Activated naive CD8-positive, alpha-beta T cell treated with anti-CD3 and anti-CD28 coated beads, Interleukin-2, amount 50 U/mL, for 16 hours (primary cell): Measurements from ENCODE around the gene LTBP1.
"Not testable (repeated sequence)": the region's sequence is repeated elsewhere in the genome, so short reads cannot be mapped to it uniquely, and the experiment has no call there.

ENCODE experiments used
- DNase-seq: peaks from one replicate; pipeline ENCODE4 v3.0.0-alpha.2; 2020; ENCODE audit warnings: low read depth, low spot score

LTBP1 gene

DNA sequence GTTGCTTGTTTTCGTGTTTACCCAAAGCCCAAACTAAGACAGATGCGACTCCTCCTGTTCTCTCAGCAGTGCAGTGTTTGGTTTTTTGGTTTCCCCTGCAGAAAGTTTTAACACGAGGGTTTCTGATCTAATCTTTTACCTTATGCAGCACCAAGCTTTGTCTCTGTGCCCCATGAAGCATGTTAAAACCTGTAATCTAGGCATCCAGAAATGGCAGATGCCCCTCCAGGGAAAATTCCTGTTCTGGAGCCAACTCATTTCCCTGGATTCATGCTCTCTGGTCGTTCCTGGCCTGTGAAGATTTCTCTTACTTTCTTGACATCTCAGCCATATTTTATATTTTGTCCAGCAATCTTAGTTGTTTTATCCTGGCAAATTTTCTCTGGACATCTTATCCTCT lies 91.5 kb downstream of the LTBP1 start:
- no peak for DNase-seq

DNA sequence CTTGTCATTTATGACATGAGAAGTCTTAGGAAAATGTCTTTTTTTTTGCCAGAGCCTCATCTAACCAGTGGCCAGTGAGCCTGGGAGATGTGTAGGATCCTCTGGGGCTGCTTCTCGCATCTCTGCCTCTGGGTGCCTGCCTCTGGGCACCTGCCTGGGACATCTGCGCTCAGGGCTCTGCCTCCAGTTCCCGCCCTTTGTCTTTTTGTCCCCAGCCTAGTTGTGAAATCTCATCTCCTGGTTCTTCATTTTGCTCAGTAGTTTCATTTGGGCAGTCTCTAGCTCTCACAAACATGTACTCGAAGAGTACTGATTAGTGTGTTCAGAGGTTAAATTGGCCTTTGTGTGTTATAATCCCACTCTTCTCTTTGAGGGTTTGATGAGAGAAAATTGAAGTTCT lies 92.0 kb downstream of the LTBP1 start:
- no peak for DNase-seq

- no peak for DNase-seq
These were observed 93.8 kb downstream of the LTBP1 start for GRCh38 chr2:33040541-33040940.

- DNase-seq, result no peak
These were observed 95.5 kb downstream of the LTBP1 start for GRCh38 chr2:33042265-33042664.

- no peak for DNase-seq
These were observed 96.1 kb downstream of the LTBP1 start for GRCh38 chr2:33042819-33043218.

- DNase-seq, result no peak
These were observed 101.2 kb downstream of the LTBP1 start for GRCh38 chr2:33047939-33048338.

GRCh38 chr2:33051586-33052360 lies 105.0 kb downstream of the LTBP1 start:
- DNase-seq, result no peak

GRCh38 chr2:33052361-33052735 lies 105.6 kb downstream of the LTBP1 start:
- no peak for DNase-seq

DNA sequence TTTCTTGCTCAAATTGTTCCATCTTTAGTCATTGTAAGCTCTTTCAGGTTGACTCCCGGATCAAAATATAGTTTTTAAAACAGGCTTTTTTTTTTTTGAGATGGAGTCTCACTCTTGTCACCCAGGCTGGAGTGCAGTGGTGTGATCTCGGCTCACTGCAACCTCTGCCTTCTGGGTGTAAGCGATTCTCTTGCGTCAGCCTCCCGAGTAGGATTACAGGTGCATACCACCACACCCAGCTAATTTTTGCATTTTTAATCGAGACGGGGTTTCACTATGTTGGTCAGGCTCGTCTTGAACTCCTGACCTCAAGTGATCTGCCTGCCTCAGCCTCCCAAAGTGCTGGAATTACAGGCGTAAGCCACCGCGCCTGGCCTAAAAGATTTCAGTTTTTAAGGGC lies 106.0 kb downstream of the LTBP1 start:
- DNase-seq, result not testable (repeated sequence)

GRCh38 chr2:33056170-33056569 lies 109.4 kb downstream of the LTBP1 start:
- no peak for DNase-seq

GRCh38 chr2:33057307-33058028 lies 110.7 kb downstream of the LTBP1 start:
- not testable (repeated sequence) for DNase-seq

DNA sequence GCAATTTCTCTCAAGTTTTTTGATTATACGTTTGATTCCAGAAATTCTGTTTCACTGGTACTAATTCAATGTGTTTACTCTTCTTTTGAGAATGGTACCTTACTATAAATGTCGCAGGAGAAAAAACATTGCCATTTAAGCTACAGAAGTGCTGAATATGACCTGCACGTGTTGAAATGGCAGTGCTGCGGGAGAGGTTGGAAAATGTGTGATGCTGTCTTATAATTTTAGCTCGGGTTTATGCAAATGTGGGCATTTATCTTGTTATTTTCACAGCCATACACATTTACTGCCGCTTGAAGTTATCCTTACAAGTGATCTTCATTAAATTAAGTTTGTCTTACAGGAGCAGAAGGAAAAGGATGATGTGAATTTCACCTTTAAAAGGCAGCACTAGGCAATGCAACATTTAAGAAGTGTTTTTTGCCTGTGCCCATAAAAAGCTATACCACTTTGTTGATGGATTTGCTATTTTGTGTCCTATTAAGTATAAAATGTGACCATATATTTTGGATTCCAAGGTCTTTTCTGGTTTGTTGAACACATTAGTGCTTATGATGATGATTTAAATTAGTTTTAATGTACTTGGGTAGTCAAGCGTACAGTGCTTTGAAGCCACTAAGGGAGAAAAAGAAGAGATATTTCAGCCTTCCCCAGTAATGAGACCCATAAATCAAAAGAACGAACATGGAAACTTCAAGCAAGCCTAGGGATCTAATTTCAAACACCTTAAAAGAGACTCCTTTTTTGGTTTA lies 112.1 kb downstream of the LTBP1 start:
- no peak for DNase-seq

DNA sequence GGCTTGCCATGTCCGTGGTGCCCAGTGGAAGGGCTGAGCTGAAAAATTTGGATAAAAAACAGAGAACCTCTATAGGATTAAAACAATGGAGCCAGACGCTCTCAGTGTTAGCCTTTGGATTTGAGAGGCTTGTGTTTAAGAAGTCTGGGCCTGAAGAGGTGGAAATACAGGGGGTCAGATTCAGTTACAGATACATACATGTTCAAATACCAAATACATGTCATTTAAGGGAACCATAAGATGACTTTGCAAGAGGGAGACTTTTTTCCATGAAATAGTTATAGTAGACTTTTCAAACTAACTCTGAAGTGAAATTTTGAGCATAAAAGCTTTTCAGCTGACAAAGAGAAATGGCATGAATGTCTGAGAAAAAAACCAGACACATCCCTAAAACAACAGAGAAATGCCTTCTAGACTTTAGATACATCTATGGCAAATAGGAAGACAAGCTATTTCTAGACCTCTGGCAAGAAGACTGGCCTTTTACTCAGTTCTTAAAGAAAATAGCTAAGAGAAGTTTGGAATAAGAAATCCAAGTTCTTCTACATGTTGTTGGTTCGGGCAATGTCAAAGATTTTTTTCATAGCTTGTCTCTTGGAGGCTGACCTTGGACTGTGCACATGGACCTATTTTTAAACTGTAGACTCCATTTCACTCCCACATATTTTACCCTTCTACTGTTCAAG lies 112.9 kb downstream of the LTBP1 start:
- no peak for DNase-seq

DNA sequence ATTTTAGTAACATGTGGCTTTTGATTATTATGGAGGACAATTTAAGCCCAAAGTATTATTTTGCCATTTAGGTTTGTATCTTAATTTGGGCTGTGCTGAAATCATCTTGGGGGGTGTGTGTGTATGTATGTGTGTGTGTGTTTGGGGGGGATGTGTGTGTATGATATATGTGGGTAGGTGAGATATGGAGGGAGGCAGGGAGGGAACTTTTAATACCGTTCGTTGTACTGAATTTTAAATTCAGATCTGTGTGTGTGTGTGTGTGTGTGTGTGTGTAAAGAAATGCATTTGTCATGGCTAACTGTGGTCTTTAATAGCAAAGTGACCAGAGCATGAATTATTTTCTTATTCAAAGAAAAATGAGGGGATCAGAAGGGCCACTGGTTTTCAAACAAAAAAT lies 113.7 kb downstream of the LTBP1 start:
- no peak for DNase-seq

DNA sequence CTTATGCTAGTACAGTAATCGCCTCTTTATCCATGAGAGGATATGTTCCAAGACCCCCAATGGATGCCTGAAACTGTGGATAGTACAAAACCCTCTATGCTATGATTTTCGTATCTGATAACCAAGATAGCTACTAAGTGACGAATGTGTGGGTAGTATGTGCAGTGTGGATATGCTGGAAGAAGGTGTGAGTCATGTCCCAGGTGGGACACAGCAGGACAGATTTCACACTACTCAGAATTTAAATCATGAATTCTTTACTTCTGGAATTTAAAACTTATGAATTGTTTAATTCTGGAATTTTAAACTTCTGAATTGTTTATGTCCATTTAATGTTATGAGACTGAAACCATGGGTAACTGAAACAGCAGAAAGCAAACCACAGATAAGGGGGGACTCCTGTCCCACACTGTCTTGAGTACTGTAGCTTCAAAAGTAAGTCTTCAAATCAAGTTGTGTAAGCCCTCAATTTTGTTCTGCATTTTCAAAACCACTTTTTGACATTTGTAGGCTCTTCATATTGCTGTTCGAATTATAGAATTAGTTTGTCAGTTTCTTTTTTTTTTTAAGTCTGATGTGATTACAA lies 116.0 kb downstream of the LTBP1 start:
- no peak for DNase-seq

DNA sequence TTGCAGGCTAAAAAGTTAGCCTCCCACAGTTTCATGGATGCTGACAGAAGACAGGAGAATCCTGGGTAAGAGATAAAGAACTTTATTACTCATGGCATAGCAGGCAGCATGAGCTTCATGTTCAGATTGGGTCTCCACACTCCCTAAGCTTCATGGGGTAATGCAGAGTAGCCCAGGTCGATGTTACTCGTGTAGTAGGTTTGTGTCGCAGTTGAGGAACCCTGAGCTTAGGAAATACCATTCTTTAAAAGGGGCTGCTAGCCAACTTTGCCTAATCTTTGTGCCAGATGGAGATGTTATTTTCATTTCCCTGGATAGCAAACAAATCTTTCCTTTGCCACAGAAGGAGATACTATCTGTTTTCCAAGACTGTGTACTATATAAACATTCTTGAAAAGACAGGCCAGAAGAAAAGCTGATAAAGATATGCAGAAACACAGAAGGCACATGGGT lies 117.6 kb downstream of the LTBP1 start:
- no peak for DNase-seq

DNA sequence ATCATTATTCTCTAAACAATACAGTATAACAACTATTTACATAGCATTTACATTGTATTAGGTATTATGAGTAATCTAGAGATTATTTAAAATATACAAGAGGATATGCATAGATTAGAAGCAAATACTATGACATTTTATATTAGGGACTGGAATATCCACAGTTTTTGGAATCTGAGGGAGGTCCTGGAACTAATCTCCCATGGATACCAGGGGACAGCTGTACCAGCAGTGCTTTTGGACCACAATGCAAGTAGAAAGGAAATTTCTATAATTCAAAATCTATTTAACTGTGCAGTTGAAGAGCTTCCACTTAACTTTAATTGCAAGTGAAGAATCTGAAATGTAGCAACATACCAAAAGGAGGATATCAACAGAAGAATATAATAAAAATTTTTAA lies 120.8 kb downstream of the LTBP1 start:
- DNase-seq, result no peak

GRCh38 chr2:33068261-33068660 lies 121.5 kb downstream of the LTBP1 start:
- DNase-seq, result no peak

- no peak for DNase-seq
These were observed 123.3 kb downstream of the LTBP1 start for GRCh38 chr2:33069894-33070651.

DNA sequence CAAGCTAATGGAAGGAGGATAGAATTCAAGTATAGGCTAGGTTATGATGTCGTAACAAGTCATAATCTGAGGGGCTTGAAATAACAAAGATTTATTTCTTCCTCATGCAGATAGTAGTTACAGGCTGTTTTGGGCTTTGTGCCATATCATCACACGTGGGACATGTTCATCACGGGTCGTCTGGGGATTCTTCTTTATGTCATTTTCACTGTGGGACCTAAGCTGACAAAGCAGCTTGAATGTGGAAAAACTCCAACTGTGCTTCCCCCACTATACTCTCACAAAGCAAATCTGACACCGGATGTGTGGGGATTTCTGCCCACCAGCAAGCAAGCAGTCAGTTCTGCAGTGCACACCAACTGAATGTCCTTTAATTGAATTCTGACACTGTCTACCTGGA lies 124.8 kb downstream of the LTBP1 start:
- DNase-seq, result no peak

DNA sequence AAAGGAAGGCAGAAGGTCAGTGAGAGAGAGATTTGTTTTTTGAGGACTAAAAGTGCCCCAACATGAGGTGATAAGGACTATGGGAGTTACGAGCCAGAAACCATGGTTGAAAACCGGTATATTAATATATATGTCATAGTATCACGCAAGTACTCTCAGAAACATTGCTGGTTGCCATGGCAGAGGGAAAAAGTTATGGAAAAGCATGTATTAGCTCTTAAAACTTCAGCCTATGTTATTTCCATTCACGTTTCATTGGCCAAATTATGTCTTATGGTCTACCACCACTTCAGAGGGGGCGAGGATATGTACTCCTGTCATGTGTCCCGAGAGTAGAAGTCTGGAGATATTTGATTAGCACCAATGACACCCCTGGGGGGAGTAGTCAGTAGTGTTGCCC lies 125.9 kb downstream of the LTBP1 start:
- no peak for DNase-seq
